Keratinocyte (primary cell): Measurements from ENCODE around the gene ABCA3. TPM values are rescaled to one million over a fixed set of nuclear protein-coding genes. Genes with fewer than 3 reads are reported as not detected.
A peak's percentile ranks its signal among the peaks of the same experiment; 100 is the strongest.

ENCODE experiments used
- DNase-seq: peaks from one replicate; pipeline ENCODE4 v3.0.0-alpha.2; 2011; ENCODE audit warnings: low read depth, missing footprints, low spot score
- FAIRE-seq: peaks from 2 replicates; lab custom pipeline; 2011; peaks lifted over from hg19 to GRCh38; lab: Jason Lieb, UNC
- H2AFZ ChIP-seq: 2 replicates; pipeline ENCODE4 v1.6.0; 2012; ENCODE audit warnings: low read length, control low read depth, inconsistent platforms; ENCODE audit not compliant: control insufficient read depth
- H3K27ac ChIP-seq: 2 replicates; pipeline ENCODE4 v1.5.1; 2011; ENCODE audit warnings: low read length; ENCODE audit not compliant: control insufficient read depth, insufficient read depth
- H3K27me3 ChIP-seq: 3 replicates; pipeline ENCODE4 v1.6.0; 2011; ENCODE audit warnings: low read length; ENCODE audit not compliant: control insufficient read depth, insufficient read depth; ENCODE audit errors: extremely low read depth
- H3K36me3 ChIP-seq, 2 experiments: 2 replicates in 1 of 2; 3 replicates in 1 of 2; pipeline ENCODE4 v1.5.1; 2011; ENCODE audit warnings: low read length in 2 of 2, mild to moderate bottlenecking in 1 of 2; ENCODE audit not compliant: control insufficient read depth in 2 of 2, insufficient read depth in 2 of 2; ENCODE audit errors: extremely low read depth in 1 of 2
- H3K4me1 ChIP-seq: 3 replicates; pipeline ENCODE4 v1.5.1; 2011; ENCODE audit warnings: low read length; ENCODE audit not compliant: control insufficient read depth, insufficient read depth; ENCODE audit errors: extremely low read depth
- H3K4me2 ChIP-seq: 3 replicates; pipeline ENCODE4 v1.6.0; 2011; ENCODE audit warnings: low read depth, low read length; ENCODE audit not compliant: control insufficient read depth, insufficient read depth; ENCODE audit errors: extremely low read depth
- H3K4me3 ChIP-seq, 3 experiments: fragments of 200-600 bp in 1 of 3; sonication (generic) in 1 of 3; 2 replicates in 2 of 3; 3 replicates in 1 of 3; pipeline ENCODE4 v1.5.1; 2011 to 2016; ENCODE audit warnings: low read length in 3 of 3, mild to moderate bottlenecking in 3 of 3, control low read depth in 2 of 3, inconsistent platforms in 1 of 3, low read depth in 1 of 3, mixed read lengths in 1 of 3, mixed run types in 1 of 3, moderate library complexity in 1 of 3; ENCODE audit not compliant: control insufficient read depth in 2 of 3, insufficient read depth in 2 of 3; ENCODE audit errors: extremely low read depth in 1 of 3
- H3K79me2 ChIP-seq: 2 replicates; pipeline ENCODE4 v1.6.0; 2012; ENCODE audit warnings: low read length; ENCODE audit not compliant: control insufficient read depth, insufficient read depth
- H3K9ac ChIP-seq: 3 replicates; pipeline ENCODE4 v1.6.0; 2011; ENCODE audit warnings: low read length; ENCODE audit not compliant: control insufficient read depth, insufficient read depth; ENCODE audit errors: extremely low read depth
- H3K9me1 ChIP-seq: 3 replicates; pipeline ENCODE4 v1.6.0; 2011; ENCODE audit warnings: low read length; ENCODE audit not compliant: control insufficient read depth, insufficient read depth; ENCODE audit errors: extremely low read depth
- H3K9me3 ChIP-seq: 2 replicates; pipeline ENCODE4 v1.5.1; 2012; ENCODE audit warnings: low read depth, low read length; ENCODE audit not compliant: control insufficient read depth
- H4K20me1 ChIP-seq: 3 replicates; pipeline ENCODE4 v1.6.0; 2011; ENCODE audit warnings: low read length; ENCODE audit not compliant: control insufficient read depth, insufficient read depth; ENCODE audit errors: extremely low read depth
- EZH2 ChIP-seq: IDR thresholded peaks from one replicate; pipeline ENCODE4 v1.6.1; 2012; ENCODE audit warnings: inconsistent platforms, mild to moderate bottlenecking, low read length, moderate library complexity
- dilution Hi-C: fragments of 300-500 bp; cut with MboI; formaldehyde crosslinking; loops from one replicate; pipeline ENCODE4 v1.7.0; 2020; ENCODE audit warnings: low sequenced_read_pairs; ENCODE audit not compliant: extremely low pct_ligation_motif_present
- polyA plus RNA-seq, 5 experiments: library from polyadenylated mRNA; depleted of rRNA in 3 of 5; stranded (reverse) in 3 of 5; stranded (forward) in 1 of 5; unstranded in 1 of 5; fragments of >200 nt; gene quantifications; 1 replicate in 1 of 5; 2 replicates in 3 of 5; 3 replicates in 1 of 5; pipeline versions ENCODE4 v1.2.1 to v1.2.3, GENCODE V29; 2011 to 2012; ENCODE audit warnings: missing spikeins in 2 of 5, low read depth in 1 of 5, low replicate concordance in 1 of 5
- TF ChIP-seq, protein P1 (sequence below), 3 experiments: IDR thresholded peaks in 1 of 3; conservative IDR thresholded peaks in 1 of 3; optimal IDR thresholded peaks in 1 of 3; 2 replicates in 2 of 3; 3 replicates in 1 of 3; pipeline versions ENCODE3 to v1.5.1; 2011; ENCODE audit warnings: low read length in 3 of 3, mild to moderate bottlenecking in 3 of 3, moderate library complexity in 2 of 3, control low read depth in 1 of 3, inconsistent platforms in 1 of 3; ENCODE audit not compliant: insufficient read depth in 2 of 3; ENCODE audit errors: extremely low read depth in 1 of 3

Gene ABCA3
- polyA plus RNA-seq, 1 donor (not counting 4 experiments of a cell fraction or from before 2014, with no cell fraction given) = 0.08 TPM

DNA sequence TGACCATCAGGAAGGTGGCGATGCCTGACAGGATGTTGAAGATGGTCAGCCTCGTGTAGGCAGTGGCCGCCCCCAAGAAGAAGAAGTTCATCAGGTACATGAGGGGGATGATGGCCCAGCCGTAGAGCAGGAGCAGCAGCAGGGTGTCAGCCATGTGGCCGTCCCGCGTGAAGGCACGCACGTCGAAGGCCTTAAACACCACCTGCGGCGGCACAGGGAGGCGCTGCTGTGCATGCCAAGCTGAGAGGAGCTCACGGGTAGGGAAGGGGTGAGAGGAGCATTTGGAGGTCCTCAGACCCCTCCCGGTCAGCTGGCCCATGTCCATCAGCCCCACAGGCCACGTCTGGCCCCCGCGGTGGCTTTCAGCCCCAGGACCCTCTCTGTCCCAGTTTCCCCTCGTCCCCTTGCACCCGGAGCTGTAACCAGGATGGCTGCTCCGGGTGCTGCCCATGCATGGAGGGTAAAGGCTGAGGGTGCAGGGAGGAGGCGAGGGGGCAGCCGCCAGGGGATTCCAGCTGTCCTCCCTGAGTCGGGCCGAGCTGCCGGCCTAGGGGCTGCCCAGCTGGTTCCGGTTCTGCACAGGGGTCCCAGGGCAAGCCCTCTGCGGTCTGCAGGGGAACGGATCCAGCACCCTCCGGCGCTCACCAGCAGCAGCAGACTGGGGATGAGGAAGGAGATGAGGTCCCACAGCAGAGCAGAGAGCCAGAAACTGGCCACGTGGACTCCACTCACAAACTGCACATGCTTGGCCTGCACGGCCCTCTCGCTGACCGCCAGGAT, 55.5 kb downstream of the ABCA3 start:
- Histone ChIP-seq H3K9me1 (no peaks in the 10 kb centered on the region), H4K20me1 (no peaks in the 10 kb centered on the region), H3K9ac (no peak overlapping the region), H3K27ac (no peak overlapping the region), H3K27me3 (peaks cover 4% of the 10 kb centered on the region), H2AFZ (no peak overlapping the region), H3K9me3 (no peaks in the 10 kb centered on the region), H3K79me2 (no peaks in the 10 kb centered on the region), H3K4me2 (no peak overlapping the region), H3K36me3 (no peaks in the 10 kb centered on the region), H3K4me1 (peaks cover 4% of the 10 kb centered on the region), H3K4me3 (no peak overlapping the region)
- DNase-seq = no peak
- FAIRE-seq = no peak
- dilution Hi-C loops = no loop called here
- TF ChIP-seq EZH2 = no peak
- TF ChIP-seq, protein P1, sequence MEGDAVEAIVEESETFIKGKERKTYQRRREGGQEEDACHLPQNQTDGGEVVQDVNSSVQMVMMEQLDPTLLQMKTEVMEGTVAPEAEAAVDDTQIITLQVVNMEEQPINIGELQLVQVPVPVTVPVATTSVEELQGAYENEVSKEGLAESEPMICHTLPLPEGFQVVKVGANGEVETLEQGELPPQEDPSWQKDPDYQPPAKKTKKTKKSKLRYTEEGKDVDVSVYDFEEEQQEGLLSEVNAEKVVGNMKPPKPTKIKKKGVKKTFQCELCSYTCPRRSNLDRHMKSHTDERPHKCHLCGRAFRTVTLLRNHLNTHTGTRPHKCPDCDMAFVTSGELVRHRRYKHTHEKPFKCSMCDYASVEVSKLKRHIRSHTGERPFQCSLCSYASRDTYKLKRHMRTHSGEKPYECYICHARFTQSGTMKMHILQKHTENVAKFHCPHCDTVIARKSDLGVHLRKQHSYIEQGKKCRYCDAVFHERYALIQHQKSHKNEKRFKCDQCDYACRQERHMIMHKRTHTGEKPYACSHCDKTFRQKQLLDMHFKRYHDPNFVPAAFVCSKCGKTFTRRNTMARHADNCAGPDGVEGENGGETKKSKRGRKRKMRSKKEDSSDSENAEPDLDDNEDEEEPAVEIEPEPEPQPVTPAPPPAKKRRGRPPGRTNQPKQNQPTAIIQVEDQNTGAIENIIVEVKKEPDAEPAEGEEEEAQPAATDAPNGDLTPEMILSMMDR (optimal IDR thresholded peaks at IDR 0.05 in 1 of 3, IDR thresholded peaks at IDR 0.05 in 1 of 3, conservative IDR thresholded peaks at IDR 0.05 in 1 of 3; ENCODE audit: extremely low read depth in 1 of 3, insufficient read depth in 2 of 3, low read length in 3 of 3) = no peak

DNA sequence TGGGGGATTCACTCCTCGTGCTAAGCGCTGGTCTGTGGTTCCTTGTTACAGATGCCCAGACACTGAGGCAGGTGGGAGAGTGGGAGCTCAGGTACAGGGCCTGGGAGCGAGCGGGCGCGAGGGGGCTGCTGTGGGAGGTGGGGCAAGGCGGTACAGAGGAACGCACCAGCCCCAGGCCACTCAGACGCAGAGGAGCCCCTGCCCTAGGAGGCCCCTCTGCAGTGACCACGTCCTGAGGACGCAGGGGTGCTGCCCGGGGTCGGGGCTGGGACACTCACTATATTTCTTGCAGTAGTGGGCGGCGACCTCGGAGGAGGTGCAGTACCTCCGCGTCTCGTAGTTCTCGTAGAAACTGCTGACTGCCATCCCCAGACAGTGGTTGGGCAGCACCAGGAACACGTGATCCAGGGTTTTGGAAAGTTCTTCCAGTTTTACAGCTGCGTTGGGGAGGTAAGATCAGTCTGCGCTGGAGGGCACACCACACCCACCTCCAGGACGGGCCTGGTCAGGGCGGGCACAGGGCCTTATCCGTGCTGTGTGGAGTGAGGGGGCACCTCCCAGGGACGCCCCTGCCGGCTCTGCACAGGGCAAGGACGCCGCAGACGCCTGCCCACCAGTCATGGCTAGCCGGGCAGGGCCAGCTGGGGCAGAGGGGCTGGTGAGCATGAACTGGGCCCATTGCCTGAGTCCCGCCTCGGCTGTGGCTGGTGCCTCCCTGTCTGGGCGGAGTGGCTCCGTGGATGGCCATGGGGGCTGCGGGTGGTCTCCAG, 56.3 kb downstream of the ABCA3 start:
- DNase-seq (no peak), FAIRE-seq (no peak)
- Histone ChIP-seq H3K9ac (no peak overlapping the region), H3K36me3 (no peaks in the 10 kb centered on the region), H3K4me1 (peaks cover 4% of the 10 kb centered on the region), H3K79me2 (no peaks in the 10 kb centered on the region), H3K4me2 (peak overlapping the region; percentile 41), H3K27ac (no peak overlapping the region), H2AFZ (peak overlapping the region; percentile 62), H4K20me1 (no peaks in the 10 kb centered on the region), H3K9me3 (no peaks in the 10 kb centered on the region), H3K4me3 (no peak overlapping the region), H3K9me1 (no peaks in the 10 kb centered on the region), H3K27me3 (peaks cover 4% of the 10 kb centered on the region)
- no peak for TF ChIP-seq EZH2
- TF ChIP-seq, protein P1 (optimal IDR thresholded peaks at IDR 0.05 in 1 of 3, IDR thresholded peaks at IDR 0.05 in 1 of 3, conservative IDR thresholded peaks at IDR 0.05 in 1 of 3; ENCODE audit: extremely low read depth in 1 of 3, insufficient read depth in 2 of 3, low read length in 3 of 3) = no peak
- dilution Hi-C loops = no loop called here
